Ishikawa (cell line): ENCODE data around the gene ZNF106.

Source experiments
- CEBPB ChIP-seq: IDR thresholded peaks from 2 replicates; pipeline ENCODE4 v1.6.1; 2012
- CREB1 ChIP-seq: IDR thresholded peaks from 2 replicates; pipeline ENCODE4 v1.6.1; 2012; ENCODE audit warnings: low read depth
- EGR1 ChIP-seq: IDR thresholded peaks from 2 replicates; pipeline ENCODE4 v1.6.1; 2012
- EP300 ChIP-seq: IDR thresholded peaks from 2 replicates; pipeline ENCODE4 v1.6.1; 2012; ENCODE audit warnings: borderline replicate concordance
- FOXM1 ChIP-seq: IDR thresholded peaks from 2 replicates; pipeline ENCODE4 v1.6.1; 2012; ENCODE audit warnings: low read depth, borderline replicate concordance
- MAX ChIP-seq: IDR thresholded peaks from 2 replicates; pipeline ENCODE4 v1.6.1; 2012
- NFIC ChIP-seq: IDR thresholded peaks from 2 replicates; pipeline ENCODE4 v1.6.1; 2012
- RAD21 ChIP-seq: IDR thresholded peaks from 2 replicates; pipeline ENCODE4 v1.6.1; 2012; ENCODE audit warnings: low read depth
- REST ChIP-seq: IDR thresholded peaks from 2 replicates; pipeline ENCODE4 v1.6.1; 2012; ENCODE audit warnings: low read depth, mild to moderate bottlenecking
- TAF1 ChIP-seq: IDR thresholded peaks from 2 replicates; pipeline ENCODE4 v1.6.1; 2012; ENCODE audit warnings: low read depth, mild to moderate bottlenecking
- TCF12 ChIP-seq: IDR thresholded peaks from 2 replicates; pipeline ENCODE4 v1.6.1; 2012; ENCODE audit warnings: low read depth
- TEAD4 ChIP-seq: IDR thresholded peaks from 2 replicates; pipeline ENCODE4 v1.6.1; 2012
- USF1 ChIP-seq: IDR thresholded peaks from 2 replicates; pipeline ENCODE4 v1.6.1; 2012
- YY1 ChIP-seq: IDR thresholded peaks from 2 replicates; pipeline ENCODE4 v1.6.1; 2012; ENCODE audit warnings: low read depth
- ZBTB7A ChIP-seq: IDR thresholded peaks from 2 replicates; pipeline ENCODE4 v1.6.1; 2012; ENCODE audit warnings: low read depth

ZNF106 gene

GRCh38 chr15:42483677-42484076, 7.3 kb downstream of the ZNF106 start:
- TF ChIP-seq TEAD4 = no peak
- no peak for TF ChIP-seq EP300
- no peak for TF ChIP-seq TCF12
- no peak for TF ChIP-seq FOXM1
- TF ChIP-seq USF1 = no peak
- no peak for TF ChIP-seq REST
- TF ChIP-seq MAX = no peak
- no peak for TF ChIP-seq CREB1
- no peak for TF ChIP-seq TAF1
- no peak for TF ChIP-seq ZBTB7A
- no peak for TF ChIP-seq EGR1
- TF ChIP-seq YY1 = no peak
- TF ChIP-seq NFIC = no peak
- no peak for TF ChIP-seq CEBPB
- no peak for TF ChIP-seq RAD21

- TF ChIP-seq TCF12 (no peak), MAX (no peak), REST (no peak)
Measured at GRCh38 chr15:42482701-42483100, 8.2 kb downstream of the ZNF106 start.

- TF ChIP-seq YY1 = no peak
- no peak for TF ChIP-seq EP300
- TF ChIP-seq RAD21 = no peak
- TF ChIP-seq NFIC = no peak
- no peak for TF ChIP-seq TAF1
- TF ChIP-seq REST = no peak
- no peak for TF ChIP-seq CEBPB
- no peak for TF ChIP-seq USF1
- TF ChIP-seq EGR1 = no peak
- TF ChIP-seq ZBTB7A = no peak
Measured at GRCh38 chr15:42474827-42475226, 16.1 kb downstream of the ZNF106 start.

GRCh38 chr15:42471002-42471401, 19.9 kb downstream of the ZNF106 start:
- TF ChIP-seq TAF1 = no peak
- no peak for TF ChIP-seq ZBTB7A
- TF ChIP-seq EP300 = no peak
- TF ChIP-seq USF1 = no peak
- no peak for TF ChIP-seq REST
- TF ChIP-seq EGR1 = no peak
- TF ChIP-seq TCF12 = no peak
- TF ChIP-seq RAD21 = no peak
- no peak for TF ChIP-seq NFIC
- TF ChIP-seq CEBPB = no peak
- TF ChIP-seq TEAD4 = no peak
- no peak for TF ChIP-seq CREB1
- no peak for TF ChIP-seq FOXM1
- TF ChIP-seq MAX = no peak
